Fibroblast of mammary gland (primary cell): ENCODE measurements around the gene NCL.
"Not testable (repeated sequence)": the region's sequence is repeated elsewhere in the genome, so short reads cannot be mapped to it uniquely, and the experiment has no call there.

Source experiments
- DNase-seq: peaks from one replicate; pipeline ENCODE4 v3.0.0-alpha.2; 2010; ENCODE audit warnings: low read depth
- H3K4me3 ChIP-seq: 2 replicates; pipeline ENCODE4 v1.5.1; 2011; ENCODE audit warnings: low read depth, mild to moderate bottlenecking, low read length, moderate library complexity; ENCODE audit not compliant: control insufficient read depth
- CTCF ChIP-seq: conservative IDR thresholded peaks from 2 replicates; pipeline ENCODE4 v1.5.1; 2011; ENCODE audit warnings: low read depth, low read length, inconsistent platforms; ENCODE audit not compliant: control insufficient read depth, insufficient read depth

Gene NCL

GRCh38 chr2:231462729-231463465 lies 1.4 kb downstream of the NCL start:
- TF ChIP-seq CTCF, result no peak
- no peak for DNase-seq
- peak overlapping the region; percentile 68 for H3K4me3 ChIP-seq

- no peak for TF ChIP-seq CTCF
- no peak for DNase-seq
- no peak overlapping the region for H3K4me3 ChIP-seq
These were observed 2.7 kb downstream of the NCL start for GRCh38 chr2:231461516-231461971.

- not testable (repeated sequence) for DNase-seq
These were observed 3.4 kb downstream of the NCL start for GRCh38 chr2:231460841-231461240.

GRCh38 chr2:231460073-231460835 lies 4.0 kb downstream of the NCL start:
- DNase-seq, result no peak
- no peak for TF ChIP-seq CTCF
- H3K4me3 ChIP-seq, result no peak overlapping the region

More at GRCh38 chr2:231460841-231461240, 3.4 kb downstream of the NCL start:
- not testable (repeated sequence) for H3K4me3 ChIP-seq

- TF ChIP-seq CTCF, result no peak
- no peak overlapping the region for H3K4me3 ChIP-seq
- DNase-seq, result no peak
These were observed 5.9 kb downstream of the NCL start for GRCh38 chr2:231458368-231458767.

GRCh38 chr2:231457101-231457500 lies 7.2 kb downstream of the NCL start:
- DNase-seq, result peak; percentile 63
- H3K4me3 ChIP-seq, result no peak overlapping the region
- no peak for TF ChIP-seq CTCF

GRCh38 chr2:231456295-231457004 lies 7.8 kb downstream of the NCL start:
- no peak for DNase-seq
- no peak for TF ChIP-seq CTCF
- H3K4me3 ChIP-seq, result no peak overlapping the region
